Activated CD8-positive, alpha-beta memory T cell treated with anti-CD3 and anti-CD28 coated beads, Interleukin-2, amount 50 U/mL, for 48 hours (primary cell): ENCODE measurements around the gene RANBP3.
A peak's percentile ranks its signal among the peaks of the same experiment; 100 is the strongest.

ENCODE experiments used
- DNase-seq: peaks from one replicate; pipeline ENCODE4 v3.0.0-alpha.2; 2020

Gene RANBP3

GRCh38 chr19:5921516-5922160 is 56.3 kb downstream of the RANBP3 start:
- no peak for DNase-seq

GRCh38 chr19:5918463-5919079 is 59.4 kb downstream of the RANBP3 start:
- no peak for DNase-seq

GRCh38 chr19:5917431-5918107 is 60.4 kb downstream of the RANBP3 start:
- no peak for DNase-seq

- DNase-seq = no peak
Measured at GRCh38 chr19:5916181-5916708, 61.7 kb downstream of the RANBP3 start.

GRCh38 chr19:5915782-5916165 is 62.2 kb downstream of the RANBP3 start:
- DNase-seq = no peak

GRCh38 chr19:5914946-5915781 is 62.8 kb downstream of the RANBP3 start:
- DNase-seq = no peak

GRCh38 chr19:5914358-5914774 is 63.6 kb downstream of the RANBP3 start:
- DNase-seq = no peak

GRCh38 chr19:5913739-5914357 is 64.1 kb downstream of the RANBP3 start, which contains the start of gene CAPS:
CAPS (plus strand) TSS chr19:5914254; CDS start chr19:5914407, 153 bp downstream.
- no peak for DNase-seq

GRCh38 chr19:5911366-5911765 is 66.6 kb downstream of the RANBP3 start:
- DNase-seq = no peak

- DNase-seq = no peak
Measured at GRCh38 chr19:5910638-5910907, 67.4 kb downstream of the RANBP3 start.

GRCh38 chr19:5908773-5909442 is 69.0 kb downstream of the RANBP3 start:
- no peak for DNase-seq

- peak; percentile 50 for DNase-seq
Measured at GRCh38 chr19:5907241-5907640, 70.7 kb downstream of the RANBP3 start.

GRCh38 chr19:5905114-5905778 is 72.7 kb downstream of the RANBP3 start:
- peak; percentile 47 for DNase-seq

GRCh38 chr19:5904352-5905113 is 73.4 kb downstream of the RANBP3 start, which contains the start of gene VMAC:
VMAC (plus strand) TSS chr19:5904872; CDS start chr19:5904891, 19 bp downstream.
- peak; percentile 99 for DNase-seq

- peak; percentile 100 for DNase-seq
Measured at GRCh38 chr19:5903624-5904351, 74.2 kb downstream of the RANBP3 start, which contains the start of gene NDUFA11. NDUFA11 (minus strand) TSS chr19:5903790; CDS start chr19:5903708, 82 bp downstream.

GRCh38 chr19:5903056-5903623 is 74.8 kb downstream of the RANBP3 start:
- DNase-seq = no peak

GRCh38 chr19:5900976-5901375 is 77.0 kb downstream of the RANBP3 start:
- no peak for DNase-seq

GRCh38 chr19:5899728-5900526 is 78.0 kb downstream of the RANBP3 start:
- DNase-seq = no peak
